Body of pancreas (tissue), 4 donors: ENCODE results near the gene RHBDF2. TPM values are rescaled to one million over a fixed set of nuclear protein-coding genes. Genes with fewer than 3 reads are reported as not detected.

Source experiments
- ATAC-seq: fragments of 150-250 bp; one replicate; pipeline ENCODE4 v1.9.1; 2016
- DNase-seq, 4 donors: peaks; one replicate each; pipeline ENCODE4 v3.0.0-alpha.2; 2019
- H3K27ac ChIP-seq, 4 donors: fragments of 200-600 bp; sonication (generic); 1 replicate in 3 of 4; 2 replicates in 1 of 4; pipeline versions ENCODE4 v1.5.1 to v1.6.1; 2016 to 2019; ENCODE audit warnings: mild to moderate bottlenecking in 1 of 4, mixed read lengths in 1 of 4, moderate library complexity in 1 of 4
- H3K27me3 ChIP-seq, 2 donors: fragments of 200-600 bp; sonication (generic); one replicate each; pipeline ENCODE4 v1.6.0; 2016; ENCODE audit warnings: mild to moderate bottlenecking in 1 of 2
- H3K36me3 ChIP-seq, 2 donors: fragments of 200-600 bp; sonication (generic); replicated peaks in 1 of 2; 2 replicates each; pipeline ENCODE4 v1.5.1; 2016; ENCODE audit warnings: low read depth in 2 of 2; ENCODE audit not compliant: insufficient read depth in 1 of 2
- H3K4me1 ChIP-seq: fragments of 200-600 bp; sonication (generic); one replicate; pipeline ENCODE4 v1.6.0; 2016
- H3K4me3 ChIP-seq, 2 donors: fragments of 200-600 bp; sonication (generic); 1 replicate in 1 of 2; 2 replicates in 1 of 2; pipeline ENCODE4 v1.5.1; 2016 to 2019
- H3K9me3 ChIP-seq, 3 donors: fragments of 200-600 bp; sonication (generic); 1 replicate in 2 of 3; 2 replicates in 1 of 3; pipeline ENCODE4 v1.5.1; 2016
- CTCF ChIP-seq, 7 experiments: fragments of 450-650 bp in 4 of 7; fragments of 200-600 bp in 3 of 7; sonication (generic) in 3 of 7; IDR thresholded peaks; one replicate each; pipeline ENCODE4 v1.5.1; 2016 to 2019; ENCODE audit warnings: antibody characterized with exemption in 7 of 7
- POLR2A ChIP-seq, 3 donors: fragments of 450-650 bp; IDR thresholded peaks; one replicate each; pipeline ENCODE4 v1.6.1; 2016; ENCODE audit warnings: antibody characterized with exemption in 3 of 3, mild to moderate bottlenecking in 2 of 3
- WGBS, 2 donors: methylation state at CpG; one replicate each; pipeline ENCODE4 v1.1.5; 2017; 5-methylcytosine and 5-hydroxymethylcytosine counted together
- intact Hi-C: fragments of 100-400 bp; cut with DNase I; formaldehyde crosslinking; loops from one replicate; pipeline ENCODE4 v1.15.1; 2023
- total RNA-seq, 2 donors: library from RNA; depleted of rRNA; stranded (reverse); fragments of >200 nt; gene quantifications; one replicate each; pipeline ENCODE4 v1.1.0, GENCODE V29; 2016

RHBDF2 gene
- total RNA-seq, 2 donors from 2014 or later = 23.1 to 48.1 TPM

GRCh38 chr17:76493505-76494167 lies 7.6 kb downstream of the RHBDF2 start:
- no peak for ATAC-seq
- peak in 1 of 4 donors; percentile 26 for DNase-seq
- 74 to 84% methylated on average over 17 to 21 of the region's 21 CpGs for WGBS, 2 donors

GRCh38 chr17:76492989-76493501 lies 8.2 kb downstream of the RHBDF2 start:
- TF ChIP-seq CTCF (IDR thresholded peaks at IDR 0.05) (no peak), POLR2A (IDR thresholded peaks at IDR 0.05) (peak in 2 of 3 donors; percentile 6 to 52)
- peak overlapping the region in 2 of 4 donors; percentile 56 to 77 for H3K27ac ChIP-seq
- H3K27me3 ChIP-seq = no peaks in the 10 kb centered on the region
- intact Hi-C loops = no loop called here
- peaks cover 56% of the 10 kb centered on the region for H3K4me1 ChIP-seq
- ATAC-seq (no peak), DNase-seq (peak in 2 of 4 donors; percentile 33 to 82)
- H3K4me3 ChIP-seq = no peak overlapping the region
- H3K9me3 ChIP-seq = no peaks in the 10 kb centered on the region
- WGBS, 2 donors = 50 to 51% methylated on average over 12 to 15 of the region's 15 CpGs
- no peaks in the 10 kb centered on the region for H3K36me3 ChIP-seq

More at GRCh38 chr17:76493505-76494167, 7.6 kb downstream of the RHBDF2 start:
- TF ChIP-seq CTCF (IDR thresholded peaks at IDR 0.05) (no peak), POLR2A (IDR thresholded peaks at IDR 0.05) (no peak)
- H3K4me3 ChIP-seq = no peak overlapping the region
- H3K36me3 ChIP-seq = no peaks in the 10 kb centered on the region
- peaks cover 62% of the 10 kb centered on the region for H3K4me1 ChIP-seq
- intact Hi-C loops = no loop called here
- H3K27me3 ChIP-seq = no peaks in the 10 kb centered on the region
- no peaks in the 10 kb centered on the region for H3K9me3 ChIP-seq
- H3K27ac ChIP-seq = peak overlapping the region in 2 of 4 donors; percentile 56 to 77

- H3K4me3 ChIP-seq = no peak overlapping the region
- intact Hi-C loops = no loop called here
- 52 to 100% methylated on average over 1 to 11 of the region's 11 CpGs for WGBS, 2 donors
- peak overlapping the region in 3 of 4 donors; percentile 12 to 77 (median 56) for H3K27ac ChIP-seq
- ATAC-seq (no peak), DNase-seq (peak in 1 of 4 donors; percentile 46)
- TF ChIP-seq CTCF (IDR thresholded peaks at IDR 0.05) = no peak
- peak in 1 of 3 donors; percentile 4 for TF ChIP-seq POLR2A (IDR thresholded peaks at IDR 0.05)
- H3K27me3 ChIP-seq = no peaks in the 10 kb centered on the region
- peaks cover 49% of the 10 kb centered on the region for H3K4me1 ChIP-seq
- H3K9me3 ChIP-seq = no peaks in the 10 kb centered on the region
- H3K36me3 ChIP-seq = no peaks in the 10 kb centered on the region
Measured at GRCh38 chr17:76492123-76492988, 8.9 kb downstream of the RHBDF2 start.

GRCh38 chr17:76491271-76492122 lies 9.7 kb downstream of the RHBDF2 start:
- ATAC-seq (no peak), DNase-seq (peak in 1 of 4 donors; percentile 33)
- TF ChIP-seq CTCF (IDR thresholded peaks at IDR 0.05) (no peak), POLR2A (IDR thresholded peaks at IDR 0.05) (peak in 1 of 3 donors; percentile 30)
- Histone ChIP-seq H3K27me3 (no peaks in the 10 kb centered on the region), H3K9me3 (no peaks in the 10 kb centered on the region), H3K4me3 (no peak overlapping the region), H3K27ac (peak overlapping the region in 2 of 4 donors; percentile 56 to 77), H3K36me3 (no peaks in the 10 kb centered on the region), H3K4me1 (peaks cover 40% of the 10 kb centered on the region)
- WGBS, 2 donors = 76 to 100% methylated on average over 2 to 17 of the region's 17 CpGs
- intact Hi-C loops = no loop called here
